Fibroblast of mammary gland (primary cell): ENCODE data around the gene DNAJB13.

Experiments
- DNase-seq: peaks from one replicate; pipeline ENCODE4 v3.0.0-alpha.2; 2010; ENCODE audit warnings: low read depth
- H3K4me3 ChIP-seq: 2 replicates; pipeline ENCODE4 v1.5.1; 2011; ENCODE audit warnings: low read depth, mild to moderate bottlenecking, low read length, moderate library complexity; ENCODE audit not compliant: control insufficient read depth
- TF ChIP-seq, protein P1 (sequence below): conservative IDR thresholded peaks from 2 replicates; pipeline ENCODE4 v1.5.1; 2011; ENCODE audit warnings: low read depth, low read length, inconsistent platforms; ENCODE audit not compliant: control insufficient read depth, insufficient read depth

DNAJB13 gene

DNA sequence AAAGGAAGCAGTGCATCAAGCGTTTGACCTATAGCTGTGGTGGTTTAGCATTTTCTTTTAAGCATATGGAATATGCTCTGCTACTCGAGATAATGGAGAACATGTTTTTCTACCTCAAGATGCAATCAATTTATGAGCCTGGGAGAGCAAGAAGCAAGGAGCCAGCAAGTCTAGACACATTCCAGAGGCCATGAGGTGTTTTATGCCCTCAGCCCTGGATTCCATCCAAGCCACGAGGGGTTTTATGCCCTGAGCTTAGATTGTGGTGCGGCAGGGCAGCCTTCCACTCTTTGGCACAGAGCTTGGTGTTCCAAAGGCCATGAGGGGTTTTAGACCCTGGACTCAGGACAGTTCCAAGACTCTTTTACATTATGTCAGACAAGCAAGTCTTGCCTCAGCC is 11.7 kb upstream of the DNAJB13 start:
- H3K4me3 ChIP-seq: no peak overlapping the region
- DNase-seq: no peak
- TF ChIP-seq, protein P1, sequence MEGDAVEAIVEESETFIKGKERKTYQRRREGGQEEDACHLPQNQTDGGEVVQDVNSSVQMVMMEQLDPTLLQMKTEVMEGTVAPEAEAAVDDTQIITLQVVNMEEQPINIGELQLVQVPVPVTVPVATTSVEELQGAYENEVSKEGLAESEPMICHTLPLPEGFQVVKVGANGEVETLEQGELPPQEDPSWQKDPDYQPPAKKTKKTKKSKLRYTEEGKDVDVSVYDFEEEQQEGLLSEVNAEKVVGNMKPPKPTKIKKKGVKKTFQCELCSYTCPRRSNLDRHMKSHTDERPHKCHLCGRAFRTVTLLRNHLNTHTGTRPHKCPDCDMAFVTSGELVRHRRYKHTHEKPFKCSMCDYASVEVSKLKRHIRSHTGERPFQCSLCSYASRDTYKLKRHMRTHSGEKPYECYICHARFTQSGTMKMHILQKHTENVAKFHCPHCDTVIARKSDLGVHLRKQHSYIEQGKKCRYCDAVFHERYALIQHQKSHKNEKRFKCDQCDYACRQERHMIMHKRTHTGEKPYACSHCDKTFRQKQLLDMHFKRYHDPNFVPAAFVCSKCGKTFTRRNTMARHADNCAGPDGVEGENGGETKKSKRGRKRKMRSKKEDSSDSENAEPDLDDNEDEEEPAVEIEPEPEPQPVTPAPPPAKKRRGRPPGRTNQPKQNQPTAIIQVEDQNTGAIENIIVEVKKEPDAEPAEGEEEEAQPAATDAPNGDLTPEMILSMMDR: no peak

DNA sequence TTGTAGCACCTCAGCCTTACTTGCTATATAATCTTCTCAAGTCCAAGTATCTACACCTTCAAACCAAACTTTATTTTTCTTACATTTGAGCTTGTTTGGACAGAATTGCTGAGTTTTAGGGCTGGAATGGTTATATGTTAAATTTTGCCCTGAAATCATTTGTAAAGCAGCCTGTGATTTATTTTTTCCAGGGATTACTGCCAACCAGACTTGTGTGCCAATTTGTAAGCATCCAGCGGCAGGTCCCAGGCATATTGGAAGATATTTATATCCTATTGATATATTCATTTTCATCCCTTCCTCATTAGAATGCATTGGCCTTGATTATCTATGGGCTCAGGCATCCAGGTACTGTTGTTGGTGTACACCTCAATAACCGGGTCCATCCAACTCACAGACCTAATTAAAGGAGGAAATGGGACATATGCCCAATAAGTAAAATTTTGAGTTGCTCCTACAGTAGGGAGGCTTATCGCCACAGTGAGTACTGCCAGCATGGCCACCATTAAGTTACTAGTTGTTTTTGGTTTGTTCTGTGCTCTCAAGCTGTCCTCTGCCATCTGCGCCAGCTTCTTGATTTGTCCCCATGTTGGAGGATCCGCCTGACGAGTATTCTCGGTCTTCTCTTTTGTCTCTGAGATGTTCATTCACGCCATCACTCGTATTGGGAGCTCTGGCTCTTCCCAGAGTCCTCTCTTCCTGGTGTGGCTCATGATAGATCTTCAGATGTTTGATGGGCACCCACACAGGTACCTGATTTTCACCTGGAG is 9.8 kb upstream of the DNAJB13 start:
- H3K4me3 ChIP-seq: no peak overlapping the region
- no peak for DNase-seq
- TF ChIP-seq, protein P1: no peak

- H3K4me3 ChIP-seq: no peak overlapping the region
- TF ChIP-seq, protein P1: no peak
- DNase-seq: no peak
Measured at GRCh38 chr11:73942010-73942409, 8.8 kb upstream of the DNAJB13 start.

DNA sequence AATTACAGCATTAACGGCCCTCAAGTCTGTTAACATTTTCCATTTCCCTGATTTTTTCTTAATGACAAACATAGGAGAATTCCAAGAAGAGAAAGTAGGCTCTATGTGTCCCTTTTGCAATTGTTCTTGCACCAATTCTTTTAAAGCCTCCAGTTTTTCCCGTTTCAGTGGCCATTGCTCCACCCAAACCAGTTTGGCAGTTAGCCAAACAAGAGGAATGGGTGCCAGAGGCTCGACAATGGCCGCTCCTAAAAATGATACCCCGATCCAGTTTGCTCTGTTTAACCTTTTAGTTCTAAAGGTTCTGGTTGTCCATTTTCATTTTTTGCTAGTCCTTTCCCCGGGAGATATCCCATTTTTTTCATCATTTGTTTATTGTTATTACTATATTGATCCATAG is 6.7 kb upstream of the DNAJB13 start:
- TF ChIP-seq, protein P1: no peak
- DNase-seq: no peak
- H3K4me3 ChIP-seq: no peak overlapping the region

DNA sequence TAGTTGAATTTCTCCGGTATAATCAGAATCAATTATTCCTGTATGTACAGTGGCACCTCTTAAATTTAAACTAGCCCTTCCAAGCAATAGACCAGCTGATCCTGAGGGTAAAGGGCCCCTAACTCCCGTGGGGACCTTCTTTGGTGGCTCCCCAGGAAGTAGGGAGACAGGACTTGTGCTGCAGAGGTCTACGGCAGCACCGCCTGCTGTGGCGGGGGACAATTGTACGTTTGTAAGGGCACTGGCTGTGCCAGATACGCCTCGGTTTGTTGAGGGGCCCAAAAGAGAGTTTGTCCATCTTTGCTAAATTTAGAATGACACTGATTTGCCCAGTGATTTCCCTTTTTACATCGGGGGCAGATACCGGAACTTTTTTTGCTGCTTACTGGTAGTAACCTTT is 5.9 kb upstream of the DNAJB13 start:
- no peak overlapping the region for H3K4me3 ChIP-seq
- TF ChIP-seq, protein P1: no peak
- DNase-seq: no peak

DNA sequence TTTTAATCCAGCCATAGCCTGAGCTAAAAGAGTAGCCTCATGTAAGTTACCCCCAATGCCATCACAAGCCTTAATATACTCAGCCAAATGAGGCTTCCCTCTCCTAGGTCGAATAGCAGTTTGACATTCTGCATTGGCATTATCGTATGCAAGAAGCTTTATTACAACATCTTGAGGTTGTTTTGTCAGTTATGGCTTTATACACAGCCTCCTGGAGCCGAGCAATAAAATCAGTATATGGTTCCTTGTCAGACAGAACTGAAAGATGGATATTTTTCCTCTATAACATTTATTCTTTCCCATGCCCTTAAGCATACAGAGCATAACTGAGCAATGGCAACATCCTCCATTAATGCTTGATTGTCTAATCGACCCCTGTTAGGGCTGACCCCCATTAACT is 5.4 kb upstream of the DNAJB13 start:
- DNase-seq: no peak
- H3K4me3 ChIP-seq: no peak overlapping the region
- TF ChIP-seq, protein P1: no peak
